ENCODE measurements around the gene PFKM. TPM values are rescaled to one million over a fixed set of nuclear protein-coding genes. Genes with fewer than 3 reads are reported as not detected.
"Not testable (repeated sequence)": the region's sequence is repeated elsewhere in the genome, so short reads cannot be mapped to it uniquely, and the experiment has no call there.

Gene PFKM
- total RNA-seq, 1 experiment from 2014 or later: 52.7 TPM

GRCh38 chr12:48110691-48111311 lies 8.4 kb upstream of the PFKM start:
- DNase-seq (ENCODE audit: low spot score): no peak

GRCh38 chr12:48111312-48111693 lies 7.9 kb upstream of the PFKM start:
- not testable (repeated sequence) for DNase-seq (ENCODE audit: low spot score)

- DNase-seq (ENCODE audit: low spot score): no peak
Measured at GRCh38 chr12:48115957-48116356, 3.2 kb upstream of the PFKM start.

- DNase-seq (ENCODE audit: low spot score): no peak
Measured at GRCh38 chr12:48118284-48118871, 786 bp upstream of the PFKM start.

- DNase-seq (ENCODE audit: low spot score): no peak
Measured at GRCh38 chr12:48119834-48120195, 651 bp downstream of the PFKM start.

GRCh38 chr12:48121522-48121921 lies 2.4 kb downstream of the PFKM start:
- DNase-seq (ENCODE audit: low spot score): no peak

GRCh38 chr12:48122065-48122834 lies 3.1 kb downstream of the PFKM start:
- DNase-seq (ENCODE audit: low spot score): no peak

GRCh38 chr12:48123169-48123568 lies 4.0 kb downstream of the PFKM start:
- no peak for DNase-seq (ENCODE audit: low spot score)

GRCh38 chr12:48125542-48125941 lies 6.4 kb downstream of the PFKM start:
- DNase-seq (ENCODE audit: low spot score): not testable (repeated sequence)

GRCh38 chr12:48125985-48126384 lies 6.8 kb downstream of the PFKM start:
- DNase-seq (ENCODE audit: low spot score): no peak

GRCh38 chr12:48126953-48127630 lies 7.9 kb downstream of the PFKM start:
- no peak for DNase-seq (ENCODE audit: low spot score)

- no peak for DNase-seq (ENCODE audit: low spot score)
Measured at GRCh38 chr12:48128800-48129199, 9.6 kb downstream of the PFKM start.

GRCh38 chr12:48129376-48129775 lies 10.2 kb downstream of the PFKM start:
- no peak for DNase-seq (ENCODE audit: low spot score)

GRCh38 chr12:48131517-48131916 lies 12.4 kb downstream of the PFKM start:
- no peak for DNase-seq (ENCODE audit: low spot score)

- no peak for DNase-seq (ENCODE audit: low spot score)
Measured at GRCh38 chr12:48132826-48133225, 13.7 kb downstream of the PFKM start.

GRCh38 chr12:48135027-48135426 lies 15.9 kb downstream of the PFKM start:
- no peak for DNase-seq (ENCODE audit: low spot score)

- no peak for DNase-seq (ENCODE audit: low spot score)
Measured at GRCh38 chr12:48142818-48143674, 23.9 kb downstream of the PFKM start.

GRCh38 chr12:48143898-48144297 lies 24.7 kb downstream of the PFKM start:
- DNase-seq (ENCODE audit: low spot score): no peak

GRCh38 chr12:48145981-48146380 lies 26.8 kb downstream of the PFKM start:
- no peak for DNase-seq (ENCODE audit: low spot score)

- no peak for DNase-seq (ENCODE audit: low spot score)
Measured at GRCh38 chr12:48151103-48151771, 32.1 kb downstream of the PFKM start.

- not testable (repeated sequence) for DNase-seq (ENCODE audit: low spot score)
Measured at GRCh38 chr12:48155786-48156185, 36.6 kb downstream of the PFKM start.
